Testis (tissue), 3 donors: ENCODE data around the gene GRIK4. TPM values are rescaled to one million over a fixed set of nuclear protein-coding genes. Genes with fewer than 3 reads are reported as not detected.
"Not testable (repeated sequence)": the region's sequence is repeated elsewhere in the genome, so short reads cannot be mapped to it uniquely, and the experiment has no call there.

ENCODE experiments used
- DNase-seq: peaks from one replicate; pipeline ENCODE4 v3.0.0-alpha.2; 2019
- H3K27ac ChIP-seq, 2 donors: fragments of 200-600 bp; sonication (generic); one replicate each; pipeline ENCODE4 v1.5.1; 2019
- H3K27me3 ChIP-seq: fragments of 200-600 bp; sonication (generic); one replicate; pipeline ENCODE4 v1.5.1; 2019
- H3K36me3 ChIP-seq: fragments of 200-600 bp; sonication (generic); one replicate; pipeline ENCODE4 v1.5.1; 2017; ENCODE audit warnings: low read depth; ENCODE audit errors: missing control alignments
- H3K4me1 ChIP-seq: fragments of 200-600 bp; sonication (generic); one replicate; pipeline ENCODE4 v1.5.1; 2019
- H3K4me3 ChIP-seq, 2 donors: fragments of 200-600 bp; sonication (generic); one replicate each; pipeline ENCODE4 v1.5.1; 2017 to 2019
- H3K9me3 ChIP-seq: fragments of 200-600 bp; sonication (generic); one replicate; pipeline ENCODE4 v1.5.1; 2017
- CTCF ChIP-seq, 3 experiments: fragments of 450-650 bp in 2 of 3; fragments of 200-600 bp in 1 of 3; sonication (generic) in 1 of 3; IDR thresholded peaks; one replicate each; pipeline ENCODE4 v1.5.1; 2016 to 2019; ENCODE audit warnings: antibody characterized with exemption in 3 of 3, mild to moderate bottlenecking in 2 of 3, moderate library complexity in 1 of 3
- POLR2A ChIP-seq: fragments of 450-650 bp; IDR thresholded peaks from one replicate; pipeline ENCODE4 v1.6.1; 2017; ENCODE audit warnings: antibody characterized with exemption, mild to moderate bottlenecking, moderate library complexity
- WGBS, 2 donors: methylation state at CpG; one replicate each; pipeline ENCODE4 v1.1.5; 2018; 5-methylcytosine and 5-hydroxymethylcytosine counted together
- intact Hi-C: fragments of 100-400 bp; cut with DNase I; formaldehyde crosslinking; loops from one replicate; pipeline ENCODE4 v1.15.1; 2023; ENCODE audit warnings: low total_unique reads
- polyA plus RNA-seq: library from polyadenylated mRNA; stranded (reverse); fragments of 350-450 nt; fragmentation: Illumina TruSeq; extraction: RNeasy Lipid Tissue Mini Kit (QIAGEN cat#74804); gene quantifications from one replicate; pipeline ENCODE4 v1.2.3, GENCODE V29; 2014; ENCODE audit warnings: low read depth, low replicate concordance; ENCODE audit not compliant: insufficient read depth
- total RNA-seq, 2 donors: library from RNA; depleted of rRNA; stranded (reverse); fragments of >200 nt; gene quantifications; one replicate each; pipeline ENCODE4 v1.2.3, GENCODE V29; 2016

The GRIK4 gene
- total and polyA plus RNA-seq, 3 donors from 2014 or later, result 2.6 to 3.0 (median 2.6) TPM

GRCh38 chr11:120499859-120500258 lies 11.7 kb upstream of the GRIK4 start:
- intact Hi-C loops, result no loop called here

GRCh38 chr11:120500414-120501071 lies 11.0 kb upstream of the GRIK4 start:
- 64 to 72% methylated on average over 13 to 14 of the region's 14 CpGs for WGBS, 2 donors
- Histone ChIP-seq H3K4me3 (no peak overlapping the region), H3K4me1 (no peaks in the 10 kb centered on the region), H3K27me3 (no peaks in the 10 kb centered on the region), H3K36me3 (no peaks in the 10 kb centered on the region), H3K27ac (no peak overlapping the region), H3K9me3 (no peaks in the 10 kb centered on the region)
- TF ChIP-seq POLR2A, result no peak
- no peak for TF ChIP-seq CTCF (IDR thresholded peaks at IDR 0.05)
- intact Hi-C loops, result no loop called here
- no peak for DNase-seq

More at GRCh38 chr11:120499859-120500258, 11.7 kb upstream of the GRIK4 start:
- DNase-seq, result no peak
- Histone ChIP-seq H3K4me3 (no peak overlapping the region), H3K4me1 (no peaks in the 10 kb centered on the region), H3K27ac (no peak overlapping the region), H3K9me3 (no peaks in the 10 kb centered on the region), H3K27me3 (no peaks in the 10 kb centered on the region), H3K36me3 (no peaks in the 10 kb centered on the region)
- 77 to 83% methylated on average over 5 of the region's 5 CpGs for WGBS, 2 donors
- no peak for TF ChIP-seq CTCF (IDR thresholded peaks at IDR 0.05)
- TF ChIP-seq POLR2A, result no peak

DNA sequence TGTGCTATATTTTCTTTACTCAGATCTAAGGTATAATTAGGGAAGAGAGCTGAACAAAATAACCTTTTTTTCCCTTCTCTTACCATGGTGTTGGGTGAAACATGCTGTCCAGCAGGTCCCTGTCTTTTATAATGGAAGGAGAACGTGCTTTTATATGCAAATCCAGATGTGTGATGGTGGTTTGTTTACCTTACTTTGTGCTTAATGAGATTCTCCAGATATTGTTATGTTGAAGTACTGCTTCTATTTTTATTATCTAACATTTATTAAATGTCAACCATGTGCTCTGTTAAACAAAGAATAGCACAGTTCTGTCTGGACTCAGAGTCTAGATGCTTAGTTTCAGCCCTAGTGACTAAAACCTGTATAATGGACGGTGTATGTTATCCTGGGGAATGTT lies 10.1 kb upstream of the GRIK4 start:
- H3K36me3 ChIP-seq, result no peaks in the 10 kb centered on the region
- TF ChIP-seq POLR2A, result no peak
- no peak for TF ChIP-seq CTCF (IDR thresholded peaks at IDR 0.05)
- no peak for DNase-seq
- no peak overlapping the region for H3K27ac ChIP-seq
- no peaks in the 10 kb centered on the region for H3K9me3 ChIP-seq
- no peak overlapping the region for H3K4me3 ChIP-seq
- 71 to 72% methylated on average over 2 of the region's 2 CpGs for WGBS, 2 donors
- H3K27me3 ChIP-seq, result no peaks in the 10 kb centered on the region
- intact Hi-C loops, result no loop called here
- H3K4me1 ChIP-seq, result no peaks in the 10 kb centered on the region

- H3K9me3 ChIP-seq, result no peaks in the 10 kb centered on the region
- H3K4me3 ChIP-seq, result no peak overlapping the region
- 78 to 82% methylated on average over 5 of the region's 5 CpGs for WGBS, 2 donors
- H3K27me3 ChIP-seq, result no peaks in the 10 kb centered on the region
- no peaks in the 10 kb centered on the region for H3K4me1 ChIP-seq
- no peak overlapping the region for H3K27ac ChIP-seq
- no peak for TF ChIP-seq CTCF (IDR thresholded peaks at IDR 0.05)
- TF ChIP-seq POLR2A, result no peak
- DNase-seq, result no peak
- intact Hi-C loops, result no loop called here
- H3K36me3 ChIP-seq, result no peaks in the 10 kb centered on the region
Measured at GRCh38 chr11:120501976-120502755, 9.4 kb upstream of the GRIK4 start.

DNA sequence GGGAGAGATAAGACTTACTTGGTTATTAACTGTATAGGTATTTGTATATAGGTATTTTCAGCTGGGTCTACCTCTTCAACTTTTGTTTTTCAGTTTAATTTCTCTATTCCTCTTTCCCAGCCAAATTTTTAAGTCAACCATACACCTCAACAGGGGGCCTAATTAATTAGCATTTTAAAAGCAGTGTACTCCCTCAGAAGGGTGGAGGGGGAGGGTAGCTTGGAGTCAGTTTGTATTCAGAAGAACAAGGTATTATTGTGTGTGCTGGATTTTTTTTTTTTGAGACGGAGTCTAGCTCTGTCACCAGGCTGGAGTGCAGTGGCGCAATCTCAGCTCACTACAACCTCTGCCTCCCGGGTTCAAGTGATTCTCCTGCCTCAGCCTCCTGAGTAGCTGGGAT lies 8.0 kb upstream of the GRIK4 start:
- WGBS, 2 donors, result 76 to 79% methylated on average over 3 of the region's 3 CpGs

More for the DNA sequence above, 8.0 kb upstream of the GRIK4 start:
- intact Hi-C loops, H3K27me3 ChIP-seq, H3K36me3 ChIP-seq, DNase-seq, H3K4me1 ChIP-seq, H3K27ac ChIP-seq, H3K4me3 ChIP-seq, H3K9me3 ChIP-seq: not testable (repeated sequence)
